ENCODE results near the gene GYG2. TPM values are rescaled to one million over a fixed set of nuclear protein-coding genes. Genes with fewer than 3 reads are reported as not detected.

GYG2 gene
- total RNA-seq, 1 experiment from 2014 or later, result not detected

GRCh38 chrX:2907295-2907694 lies 78.6 kb downstream of the GYG2 start (continued):
- TF ChIP-seq, protein P1, sequence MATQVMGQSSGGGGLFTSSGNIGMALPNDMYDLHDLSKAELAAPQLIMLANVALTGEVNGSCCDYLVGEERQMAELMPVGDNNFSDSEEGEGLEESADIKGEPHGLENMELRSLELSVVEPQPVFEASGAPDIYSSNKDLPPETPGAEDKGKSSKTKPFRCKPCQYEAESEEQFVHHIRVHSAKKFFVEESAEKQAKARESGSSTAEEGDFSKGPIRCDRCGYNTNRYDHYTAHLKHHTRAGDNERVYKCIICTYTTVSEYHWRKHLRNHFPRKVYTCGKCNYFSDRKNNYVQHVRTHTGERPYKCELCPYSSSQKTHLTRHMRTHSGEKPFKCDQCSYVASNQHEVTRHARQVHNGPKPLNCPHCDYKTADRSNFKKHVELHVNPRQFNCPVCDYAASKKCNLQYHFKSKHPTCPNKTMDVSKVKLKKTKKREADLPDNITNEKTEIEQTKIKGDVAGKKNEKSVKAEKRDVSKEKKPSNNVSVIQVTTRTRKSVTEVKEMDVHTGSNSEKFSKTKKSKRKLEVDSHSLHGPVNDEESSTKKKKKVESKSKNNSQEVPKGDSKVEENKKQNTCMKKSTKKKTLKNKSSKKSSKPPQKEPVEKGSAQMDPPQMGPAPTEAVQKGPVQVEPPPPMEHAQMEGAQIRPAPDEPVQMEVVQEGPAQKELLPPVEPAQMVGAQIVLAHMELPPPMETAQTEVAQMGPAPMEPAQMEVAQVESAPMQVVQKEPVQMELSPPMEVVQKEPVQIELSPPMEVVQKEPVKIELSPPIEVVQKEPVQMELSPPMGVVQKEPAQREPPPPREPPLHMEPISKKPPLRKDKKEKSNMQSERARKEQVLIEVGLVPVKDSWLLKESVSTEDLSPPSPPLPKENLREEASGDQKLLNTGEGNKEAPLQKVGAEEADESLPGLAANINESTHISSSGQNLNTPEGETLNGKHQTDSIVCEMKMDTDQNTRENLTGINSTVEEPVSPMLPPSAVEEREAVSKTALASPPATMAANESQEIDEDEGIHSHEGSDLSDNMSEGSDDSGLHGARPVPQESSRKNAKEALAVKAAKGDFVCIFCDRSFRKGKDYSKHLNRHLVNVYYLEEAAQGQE (IDR thresholded peaks at IDR 0.05; ENCODE audit: low read depth), result no peak

DNA sequence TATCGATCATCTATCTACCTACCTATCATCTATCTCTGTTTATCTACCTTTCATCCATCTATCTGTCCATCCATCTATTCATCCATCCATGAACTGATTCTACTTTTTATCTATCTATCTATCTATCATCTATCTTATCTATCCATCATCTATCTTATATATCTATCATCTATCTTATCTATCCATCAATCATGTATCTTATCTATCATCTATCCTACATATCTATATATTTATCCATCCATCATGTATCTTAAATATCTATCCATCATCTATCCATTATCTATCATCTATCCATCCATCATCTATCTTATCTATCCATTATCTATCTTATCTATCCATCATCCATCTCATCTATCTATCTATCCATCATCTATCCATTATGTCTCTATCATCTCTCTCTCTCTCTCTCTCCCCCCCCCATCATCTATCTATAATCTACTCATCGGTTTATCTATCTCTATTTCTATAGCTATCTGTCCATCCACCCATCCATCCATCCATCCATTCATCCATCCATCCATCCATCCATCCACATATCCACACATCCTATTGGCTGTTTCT lies 79.5 kb downstream of the GYG2 start:
- no peak overlapping the region for H3K27ac ChIP-seq (ENCODE audit: low read depth, low read length)
- ATAC-seq, result no peak
- ChIA-PET RAD21 (ENCODE audit: low non-redundant PET in 1 of 2, low total read pairs in 2 of 2, uncharacterized antibody in 2 of 2, unreplicated experiment in 2 of 2) (no interaction called here), CTCF (no interaction called here), POLR2A (no interaction called here)
- H4K20me1 ChIP-seq (ENCODE audit: insufficient read depth), result no peaks in the 10 kb centered on the region
- H3K9ac ChIP-seq (ENCODE audit: low read length), result no peak overlapping the region
- H3K4me2 ChIP-seq (ENCODE audit: low read length), result no peak overlapping the region
- H3K4me1 ChIP-seq (ENCODE audit: control insufficient read depth in 1 of 2, insufficient read depth in 2 of 2, low read length in 2 of 2), result no peaks in the 10 kb centered on the region
- intact Hi-C loops (cut with micrococcal nuclease), result no loop called here
- TF ChIP-seq EZH2phosphoT487 (IDR thresholded peaks at IDR 0.05; ENCODE audit: borderline replicate concordance), result no peak
- TF ChIP-seq ELF1 (IDR thresholded peaks at IDR 0.05; ENCODE audit: borderline replicate concordance, low read depth), result no peak
- no peak for TF ChIP-seq POLR2AphosphoS5 (IDR thresholded peaks at IDR 0.05; ENCODE audit: low read depth, low read length)
- no peak for TF ChIP-seq ZFX (IDR thresholded peaks at IDR 0.05)
- TF ChIP-seq, protein P2, sequence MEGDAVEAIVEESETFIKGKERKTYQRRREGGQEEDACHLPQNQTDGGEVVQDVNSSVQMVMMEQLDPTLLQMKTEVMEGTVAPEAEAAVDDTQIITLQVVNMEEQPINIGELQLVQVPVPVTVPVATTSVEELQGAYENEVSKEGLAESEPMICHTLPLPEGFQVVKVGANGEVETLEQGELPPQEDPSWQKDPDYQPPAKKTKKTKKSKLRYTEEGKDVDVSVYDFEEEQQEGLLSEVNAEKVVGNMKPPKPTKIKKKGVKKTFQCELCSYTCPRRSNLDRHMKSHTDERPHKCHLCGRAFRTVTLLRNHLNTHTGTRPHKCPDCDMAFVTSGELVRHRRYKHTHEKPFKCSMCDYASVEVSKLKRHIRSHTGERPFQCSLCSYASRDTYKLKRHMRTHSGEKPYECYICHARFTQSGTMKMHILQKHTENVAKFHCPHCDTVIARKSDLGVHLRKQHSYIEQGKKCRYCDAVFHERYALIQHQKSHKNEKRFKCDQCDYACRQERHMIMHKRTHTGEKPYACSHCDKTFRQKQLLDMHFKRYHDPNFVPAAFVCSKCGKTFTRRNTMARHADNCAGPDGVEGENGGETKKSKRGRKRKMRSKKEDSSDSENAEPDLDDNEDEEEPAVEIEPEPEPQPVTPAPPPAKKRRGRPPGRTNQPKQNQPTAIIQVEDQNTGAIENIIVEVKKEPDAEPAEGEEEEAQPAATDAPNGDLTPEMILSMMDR (IDR thresholded peaks at IDR 0.05 in 2 of 3, conservative IDR thresholded peaks at IDR 0.05 in 1 of 3; ENCODE audit: borderline replicate concordance in 1 of 3, insufficient read depth in 1 of 3, low read depth in 2 of 3, low read length in 2 of 3), result no peak
- no peak for TF ChIP-seq EGR1 (IDR thresholded peaks at IDR 0.05; ENCODE audit: low read depth)
- TF ChIP-seq, protein P1 (IDR thresholded peaks at IDR 0.05; ENCODE audit: low read depth), result no peak
- H3K9me2 ChIP-seq (ENCODE audit: insufficient read depth), result no peaks in the 10 kb centered on the region
- no peaks in the 10 kb centered on the region for H3K9me3 ChIP-seq (ENCODE audit: control insufficient read depth in 1 of 2, insufficient read depth in 1 of 2, low read depth in 1 of 2, low read length in 2 of 2)
- no peak overlapping the region for H3K4me3 ChIP-seq (replicated peaks in 1 of 2; ENCODE audit: low read depth in 1 of 2, low read length in 2 of 2)
- no peaks in the 10 kb centered on the region for H3K79me2 ChIP-seq (ENCODE audit: insufficient read depth, low read length)
- DNase-seq (ENCODE audit: low read depth, low spot score), result no peak
- BruUV-seq (replicated peaks), result no TSS peak
- H2AFZ ChIP-seq (ENCODE audit: low read depth, low read length, poor library complexity, severe bottlenecking), result no peak overlapping the region
- no peaks in the 10 kb centered on the region for H3K36me3 ChIP-seq (ENCODE audit: control insufficient read depth in 1 of 2, insufficient read depth in 2 of 2, low read length in 2 of 2)
- no peaks in the 10 kb centered on the region for H3K27me3 ChIP-seq (ENCODE audit: insufficient read depth, low read length)

Data from HCT116 (cell line).